Fibroblast of mammary gland (primary cell): ENCODE measurements around the gene TNFAIP6.
"Not testable (repeated sequence)": the region's sequence is repeated elsewhere in the genome, so short reads cannot be mapped to it uniquely, and the experiment has no call there.

ENCODE experiments used
- DNase-seq: peaks from one replicate; pipeline ENCODE4 v3.0.0-alpha.2; 2010; ENCODE audit warnings: low read depth
- H3K4me3 ChIP-seq: 2 replicates; pipeline ENCODE4 v1.5.1; 2011; ENCODE audit warnings: low read depth, mild to moderate bottlenecking, low read length, moderate library complexity; ENCODE audit not compliant: control insufficient read depth
- CTCF ChIP-seq: conservative IDR thresholded peaks from 2 replicates; pipeline ENCODE4 v1.5.1; 2011; ENCODE audit warnings: low read depth, low read length, inconsistent platforms; ENCODE audit not compliant: control insufficient read depth, insufficient read depth

TNFAIP6 gene

GRCh38 chr2:151409601-151410484 is 52.5 kb downstream of the TNFAIP6 start, which contains the start of gene RIF1:
RIF1 (plus strand) TSS chr2:151409902; CDS start chr2:151410424, 522 bp downstream.
- peak; percentile 46 for TF ChIP-seq CTCF
- peak; percentile 94 for DNase-seq
- H3K4me3 ChIP-seq: peak within 1 kb of the TSS; percentile 95

- DNase-seq: peak; percentile 8
- H3K4me3 ChIP-seq: peak overlapping the region; percentile 95
- no peak for TF ChIP-seq CTCF
These were observed 53.1 kb downstream of the TNFAIP6 start for GRCh38 chr2:151410485-151410834.

GRCh38 chr2:151417650-151418049 is 60.3 kb downstream of the TNFAIP6 start:
- H3K4me3 ChIP-seq: no peak overlapping the region
- TF ChIP-seq CTCF: no peak
- no peak for DNase-seq

- H3K4me3 ChIP-seq: not testable (repeated sequence)
These were observed 64.3 kb downstream of the TNFAIP6 start for GRCh38 chr2:151421681-151422080.

GRCh38 chr2:151422917-151423439 is 65.6 kb downstream of the TNFAIP6 start:
- H3K4me3 ChIP-seq: no peak overlapping the region
- no peak for TF ChIP-seq CTCF

More at GRCh38 chr2:151421681-151422080, 64.3 kb downstream of the TNFAIP6 start:
- not testable (repeated sequence) for DNase-seq

GRCh38 chr2:151423760-151424159 is 66.4 kb downstream of the TNFAIP6 start:
- TF ChIP-seq CTCF: no peak
- no peak for DNase-seq
- H3K4me3 ChIP-seq: no peak overlapping the region

More at GRCh38 chr2:151422917-151423439, 65.6 kb downstream of the TNFAIP6 start:
- DNase-seq: no peak
